ENCODE measurements around the gene SCAMP4.

- TF ChIP-seq CTCF (IDR thresholded peaks at IDR 0.05) (no peak), POLR2A (IDR thresholded peaks at IDR 0.05) (no peak)
These were observed 23.0 kb upstream of the SCAMP4 start for GRCh38 chr19:1882089-1882785.

Data from esophagus squamous epithelium (tissue), 4 donors.